HG02759 (cell line): ENCODE data around the gene KRTAP10-9.
"Not testable (repeated sequence)": the region's sequence is repeated elsewhere in the genome, so short reads cannot be mapped to it uniquely, and the experiment has no call there.

Experiments used
- ATAC-seq: cut with Tn5 transposase; IDR thresholded peaks from one replicate; pipeline ENCODE4 v1.9.1; 2021; ENCODE audit warnings: mild to moderate bottlenecking, moderate library complexity; ENCODE audit not compliant: unreplicated experiment

Gene KRTAP10-9

DNA sequence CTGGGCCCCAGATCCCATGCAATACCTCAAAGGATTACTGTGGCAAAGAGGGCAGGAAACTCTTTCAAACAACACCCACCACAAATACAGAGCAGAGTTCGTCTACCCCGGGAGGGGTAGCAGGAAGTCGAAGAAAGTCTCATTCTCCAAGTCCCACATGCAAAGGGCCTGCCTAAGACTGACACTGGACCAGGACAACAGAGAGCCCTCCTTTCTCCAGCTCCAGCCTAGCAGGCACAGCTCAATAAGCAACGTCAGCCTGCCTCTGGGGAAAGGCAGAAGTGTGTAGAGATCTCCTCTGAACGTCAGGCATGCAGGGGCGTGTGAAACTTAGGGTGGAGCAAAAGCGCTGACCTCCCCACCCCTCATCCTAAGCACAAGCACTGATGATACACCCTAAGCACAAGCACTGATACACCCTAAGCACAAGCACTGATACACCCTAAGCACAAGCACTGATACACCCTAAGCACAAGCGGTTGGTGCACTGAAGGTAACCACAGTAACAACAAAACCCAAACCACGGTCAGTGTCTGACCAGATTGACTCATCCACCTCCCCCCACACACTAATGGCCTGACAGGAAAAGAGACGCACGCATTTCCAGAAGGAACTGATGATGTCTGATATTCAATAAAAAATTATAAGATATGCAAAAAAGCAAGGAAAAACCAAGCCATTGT, 32.2 kb downstream of the KRTAP10-9 start:
- no peak for ATAC-seq

DNA sequence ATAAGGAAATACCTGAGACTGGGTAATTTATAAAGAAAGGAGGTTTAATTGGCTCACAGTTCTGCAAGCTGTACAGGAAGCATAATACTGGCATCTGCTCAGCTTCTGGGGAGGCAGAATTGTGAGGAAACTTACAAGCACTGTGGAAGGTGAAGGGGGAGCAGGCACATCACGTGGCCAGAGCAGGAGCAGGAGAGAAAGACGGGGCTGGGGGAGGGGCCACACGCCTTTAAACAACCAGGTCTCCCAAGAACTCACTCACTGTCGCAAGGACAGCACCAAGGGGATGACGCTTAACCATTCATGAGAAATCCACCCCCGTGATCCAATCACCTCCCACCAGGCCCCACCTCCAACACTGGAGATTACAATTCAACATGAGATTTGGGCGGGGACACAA, 34.7 kb downstream of the KRTAP10-9 start:
- ATAC-seq: not testable (repeated sequence)

DNA sequence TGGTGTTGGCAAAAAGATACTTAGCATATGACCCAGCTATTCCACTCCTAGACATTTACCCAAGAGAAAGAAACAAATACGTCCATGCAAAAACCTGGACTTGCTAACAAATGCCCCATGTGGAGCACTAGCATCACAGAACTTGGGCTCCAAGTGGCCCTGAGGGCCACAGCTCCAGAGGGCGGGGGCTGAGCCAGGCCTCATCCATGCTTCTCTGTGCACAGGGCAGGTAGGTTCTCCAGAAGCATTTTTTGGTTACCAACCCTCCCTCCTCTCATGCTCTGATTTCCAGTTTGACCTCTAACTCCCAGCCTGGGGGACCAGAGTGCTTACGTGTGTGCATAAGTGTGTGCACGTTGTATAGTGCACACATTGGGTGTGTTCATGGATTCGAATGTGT, 37.8 kb downstream of the KRTAP10-9 start:
- ATAC-seq: no peak

DNA sequence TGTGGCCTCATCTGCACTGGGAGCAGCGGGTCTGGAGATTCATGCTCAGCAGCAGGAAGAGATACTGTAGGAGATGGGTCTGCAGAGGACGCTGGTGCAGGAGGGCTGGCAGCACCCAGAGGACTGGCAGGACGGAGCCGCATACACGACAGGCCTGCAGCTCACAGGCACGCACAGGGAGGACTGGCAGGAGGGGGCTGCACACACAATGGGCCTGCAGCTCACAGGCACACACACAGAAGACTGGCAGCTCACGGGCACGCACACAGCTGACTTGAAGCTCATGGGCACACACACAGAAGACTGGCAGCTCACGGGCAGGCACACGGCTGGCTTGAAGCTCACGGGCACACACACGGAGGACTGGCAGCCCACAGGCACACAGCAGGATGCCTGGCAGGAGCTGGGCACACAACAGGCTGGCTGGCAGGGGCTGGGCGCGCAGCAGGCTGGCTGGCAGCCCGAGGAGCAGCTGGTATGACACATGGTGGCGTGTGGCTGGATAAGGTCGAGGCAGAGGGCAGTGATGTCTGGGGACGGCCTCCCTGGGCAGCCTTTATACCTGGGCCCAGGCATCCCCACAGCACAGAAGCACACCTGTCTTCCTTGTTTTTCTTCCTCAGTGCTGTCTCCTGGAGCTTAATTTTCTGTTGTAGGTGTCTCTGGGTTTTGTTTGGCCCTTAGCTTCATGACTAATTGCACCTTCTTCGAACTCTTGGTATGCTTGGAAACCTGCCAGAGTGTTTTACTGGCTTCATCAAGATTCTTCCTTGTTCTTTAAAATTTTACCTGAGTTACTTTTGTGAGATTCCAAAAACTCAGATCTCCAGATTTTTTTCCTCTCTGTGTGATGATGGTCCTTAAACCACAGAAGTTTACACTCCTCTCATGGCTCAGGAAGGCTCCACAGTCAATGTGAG, 39.8 kb downstream of the KRTAP10-9 start, which contains the start of gene KRTAP12-2:
KRTAP12-2 (minus strand) TSS at position 527 of the 920 bp plus-strand sequence; CDS start at position 486, 41 bp downstream.
- ATAC-seq: no peak

DNA sequence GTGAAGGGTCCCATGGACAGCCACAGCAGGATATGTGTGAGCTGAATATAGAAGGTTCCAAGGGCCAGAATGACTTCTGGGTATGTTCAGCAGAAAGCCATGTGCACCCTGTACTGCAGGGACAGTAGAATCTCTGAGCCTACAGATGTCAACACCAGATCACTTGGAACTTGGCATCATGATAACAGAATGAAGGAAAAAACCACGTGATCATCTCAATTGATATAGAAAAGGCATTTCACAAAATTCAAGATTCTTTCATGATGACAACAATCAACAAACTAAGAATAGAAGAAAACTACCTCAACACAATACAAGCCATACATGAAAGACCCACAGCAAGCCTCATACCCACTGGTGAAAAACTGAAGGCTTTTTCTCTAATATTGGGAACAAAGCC, 40.7 kb downstream of the KRTAP10-9 start:
- ATAC-seq: no peak

DNA sequence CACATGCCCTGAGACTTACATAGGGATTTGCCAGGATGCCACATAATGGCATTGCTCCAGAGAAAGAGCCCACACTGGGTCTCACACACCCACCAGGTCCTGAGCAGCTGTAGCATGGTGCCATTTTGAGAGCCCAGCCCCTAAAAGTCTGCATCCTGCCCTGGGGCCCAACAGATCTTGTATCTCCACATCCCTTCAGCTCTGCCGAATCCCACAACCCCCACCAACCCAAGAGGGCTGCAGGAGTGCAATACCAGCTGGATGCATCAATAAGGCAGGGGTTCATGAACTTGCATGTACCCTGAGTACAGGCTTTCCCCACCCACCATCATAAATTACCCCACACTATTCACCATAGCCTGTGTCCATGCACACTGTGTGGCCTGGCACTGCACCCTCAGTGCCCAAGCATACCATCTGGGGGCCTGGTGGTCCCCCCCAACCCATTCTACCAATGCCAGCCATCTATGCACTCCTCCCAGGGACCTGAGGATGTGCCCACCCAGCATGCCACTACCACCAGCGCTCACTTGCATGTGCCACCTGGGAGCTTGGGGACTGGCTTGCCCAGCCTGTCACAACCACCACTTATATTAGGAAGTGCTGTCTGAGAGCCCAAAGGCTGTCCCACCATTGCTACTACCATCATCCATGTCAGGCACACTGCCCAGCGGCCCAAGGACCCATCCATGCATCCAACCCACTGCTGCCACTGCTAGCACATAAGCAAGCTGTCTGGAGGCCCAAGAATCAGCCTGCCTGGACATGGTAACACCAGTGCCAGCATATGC, 43.9 kb downstream of the KRTAP10-9 start:
- ATAC-seq: no peak

DNA sequence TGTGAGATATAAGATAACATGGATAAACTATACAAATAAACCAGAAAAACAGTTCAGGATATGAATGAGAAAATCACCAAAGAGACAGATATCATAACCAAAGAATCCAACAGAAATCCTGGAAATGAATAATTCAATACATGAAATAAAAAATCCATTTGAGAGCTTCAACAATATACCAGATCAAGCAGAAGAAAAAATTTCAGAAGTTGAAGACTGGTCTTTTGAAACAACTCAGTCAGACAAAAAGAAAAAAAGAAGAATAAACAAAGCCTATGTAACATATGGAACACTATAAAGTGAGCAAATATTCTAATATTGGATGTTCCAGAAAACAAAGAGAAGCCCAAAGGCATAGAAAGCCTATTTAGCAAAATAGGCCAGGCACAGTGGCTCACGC, 45.0 kb downstream of the KRTAP10-9 start:
- no peak for ATAC-seq

DNA sequence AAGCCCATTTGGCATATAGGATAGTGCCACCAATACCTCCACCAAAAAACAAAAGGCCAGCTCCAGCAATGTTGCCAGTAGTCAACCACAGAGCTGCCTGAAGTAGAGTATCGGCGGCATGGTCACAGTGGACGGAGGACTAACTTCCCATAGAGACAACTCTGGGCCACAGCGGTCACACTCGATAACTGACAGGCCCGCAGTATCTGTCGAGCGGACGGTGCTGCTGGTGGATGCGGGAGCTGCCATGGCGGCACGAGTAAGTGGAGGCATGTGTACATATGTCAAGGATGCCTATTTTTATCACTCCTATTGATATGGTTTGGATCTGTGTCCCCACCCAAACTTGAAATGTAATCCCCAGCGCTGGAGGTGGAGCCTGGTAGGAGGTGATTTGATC, 51.0 kb downstream of the KRTAP10-9 start:
- ATAC-seq: no peak
